Measurements from ENCODE around the gene CBX8.

DNA sequence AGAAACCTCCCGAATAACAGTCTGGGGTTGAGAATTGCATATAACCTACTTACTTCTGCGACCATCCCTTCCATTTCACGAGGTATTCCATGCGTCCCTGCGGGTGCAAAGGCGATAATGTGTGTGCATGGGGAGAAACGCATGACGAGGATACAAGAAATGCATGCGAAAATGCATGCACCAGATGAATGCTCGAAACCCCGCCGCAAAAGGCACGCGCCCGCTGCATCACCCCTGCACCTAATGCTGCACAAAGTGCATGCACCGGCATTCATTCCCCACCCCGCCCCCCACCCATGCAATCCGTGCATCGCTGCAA, 474 bp downstream of the CBX8 start:
- no peak for TF ChIP-seq CTCF (IDR thresholded peaks at IDR 0.05)
- TF ChIP-seq EP300 (IDR thresholded peaks at IDR 0.05): no peak
- TF ChIP-seq POLR2AphosphoS5 (IDR thresholded peaks at IDR 0.05): no peak

Measured in sigmoid colon (tissue), 4 donors.